Mesenteric fat pad (tissue), 1 donor: Measurements from ENCODE around the gene NAT9. TPM values are rescaled to one million over a fixed set of nuclear protein-coding genes. Genes with fewer than 3 reads are reported as not detected.

Source experiments
- DNase-seq: peaks from one replicate; pipeline ENCODE4 v3.0.0-alpha.2; 2020; ENCODE audit warnings: low spot score
- microRNA-seq: library from miRNA; unstranded; fragments of <30 nt; microRNA quantifications from one replicate; pipeline ENCODE4 v1.2.0, GENCODE V29; 2020; ENCODE audit warnings: borderline number of aligned reads
- total RNA-seq: library from RNA; stranded (reverse); fragmentation: NEBNext Ultra II Directional; extraction: Animal tissue kit (Norgen Biotek cat#: 25700); gene quantifications from one replicate; pipeline ENCODE4 v1.2.1, GENCODE V29; 2021
- donor health status: DM: yes; HTN: yes; CAD: no.

NAT9 gene
- total RNA-seq, 1 donor from 2014 or later, result 37.8 TPM

GRCh38 chr17:74731347-74731605 lies 44.9 kb downstream of the NAT9 start:
- no peak for DNase-seq

GRCh38 chr17:74730491-74731346 lies 45.4 kb downstream of the NAT9 start:
- DNase-seq, result no peak

GRCh38 chr17:74729866-74730265 lies 46.3 kb downstream of the NAT9 start:
- no peak for DNase-seq

DNA sequence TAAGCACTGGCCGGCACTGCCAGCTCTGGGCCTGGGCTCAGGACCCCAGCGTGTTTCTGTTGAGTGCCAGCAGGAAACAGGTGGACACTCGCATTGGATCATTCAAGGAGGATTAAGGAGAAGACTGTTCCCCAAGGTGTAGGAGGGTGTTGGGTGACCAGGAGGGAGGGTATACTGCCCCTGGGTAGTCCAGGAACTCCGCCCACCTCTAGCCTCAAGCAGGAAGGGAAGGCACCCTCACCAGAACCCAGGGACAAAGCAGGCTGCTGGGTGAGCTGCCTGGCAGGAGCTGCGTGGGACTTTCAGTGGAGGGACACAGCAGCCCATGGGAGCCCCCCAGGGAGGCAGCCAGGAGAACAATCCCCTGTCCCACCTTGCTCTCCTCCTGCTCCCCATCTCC lies 46.8 kb downstream of the NAT9 start:
- DNase-seq, result no peak

DNA sequence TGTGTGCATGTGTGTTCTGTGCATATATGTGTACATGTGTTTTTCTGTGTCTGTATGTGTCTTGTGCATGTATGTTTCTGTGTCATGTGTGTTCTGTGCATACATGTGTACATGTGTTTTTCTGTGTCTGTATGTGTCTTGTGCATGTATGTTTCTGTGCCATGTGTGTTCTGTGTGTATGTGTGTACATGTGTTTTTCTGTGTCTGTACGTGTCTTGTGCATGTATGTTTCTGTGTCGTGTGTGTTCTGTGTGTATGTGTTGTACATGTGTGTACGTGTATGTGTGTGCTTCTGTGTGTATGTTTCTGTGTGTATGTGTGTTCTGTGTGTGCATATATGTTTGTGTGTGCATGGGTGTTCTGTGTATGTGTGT lies 47.5 kb downstream of the NAT9 start:
- no peak for DNase-seq

- no peak for DNase-seq
Measured at GRCh38 chr17:74728033-74728701, 48.0 kb downstream of the NAT9 start.

DNA sequence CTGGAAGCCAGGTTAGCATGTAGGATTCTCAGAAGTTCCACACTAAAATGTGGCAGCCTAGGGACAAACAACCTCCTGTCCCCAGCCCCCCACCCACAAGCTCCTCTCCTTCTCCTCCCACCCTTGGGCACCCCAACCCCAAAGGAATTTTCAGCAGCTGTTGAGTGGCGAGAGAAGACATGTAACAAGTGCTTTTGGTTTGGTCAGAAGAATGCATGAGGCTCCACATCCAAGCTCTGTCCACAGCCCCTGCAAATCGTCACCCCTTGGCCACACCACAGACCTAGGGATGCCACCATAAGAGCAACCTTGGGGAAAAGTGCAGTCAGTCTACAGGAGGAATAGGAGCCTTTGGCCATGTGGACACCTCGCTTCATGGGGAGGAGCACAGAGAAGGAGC lies 51.0 kb downstream of the NAT9 start:
- no peak for DNase-seq

GRCh38 chr17:74723891-74724290 lies 52.3 kb downstream of the NAT9 start:
- no peak for DNase-seq

- no peak for DNase-seq
Measured at GRCh38 chr17:74722782-74723181, 53.4 kb downstream of the NAT9 start.

Small RNAs within 50 kb of the gene (microRNA-seq; reads per million reads assigned to microRNA genes)
- 21.8 reads per million, percentile 21 among the genes with 10 or more reads in this experiment for gene MIR3615

Other genes with a start within 250 kb of the NAT9 start
- gene CD300LB, start 244.9 kb downstream of the NAT9 start, total RNA-seq, result 1.3 TPM
- gene CD300C, start 230.2 kb downstream of the NAT9 start, total RNA-seq, result 4.1 TPM
- not detected for gene CD300H, start 208.8 kb downstream of the NAT9 start, total RNA-seq
- not detected for gene CD300LD, start 184.1 kb downstream of the NAT9 start, total RNA-seq
- gene CD300E, start 152.6 kb downstream of the NAT9 start, total RNA-seq, result 7.3 TPM
- 2.8 TPM for gene CD300LF, start 63.4 kb downstream of the NAT9 start, total RNA-seq
- 1.3 TPM for gene RAB37, start 39.1 kb downstream of the NAT9 start, total RNA-seq
- 13.9 TPM for gene NHERF1, start 27.7 kb downstream of the NAT9 start, total RNA-seq
- gene GRIN2C, start 83.5 kb upstream of the NAT9 start, total RNA-seq, result 0.45 TPM
- gene FDXR, start 96.6 kb upstream of the NAT9 start, total RNA-seq, result 5.2 TPM
- not detected for gene FADS6, start 117.3 kb upstream of the NAT9 start, total RNA-seq
- gene USH1G, start 146.9 kb upstream of the NAT9 start, total RNA-seq, result not detected
- gene OTOP2, start 147.9 kb upstream of the NAT9 start, total RNA-seq, result not detected
- gene OTOP3, start 159.6 kb upstream of the NAT9 start, total RNA-seq, result not detected
- 14.4 TPM for gene HID1, start 196.4 kb upstream of the NAT9 start, total RNA-seq
- 29.9 TPM for gene CDR2L, start 211.3 kb upstream of the NAT9 start, total RNA-seq
- gene MRPL58, start 236.3 kb upstream of the NAT9 start, total RNA-seq, result 26.4 TPM